ENCODE results near the gene MARCO. TPM values are rescaled to one million over a fixed set of nuclear protein-coding genes. Genes with fewer than 3 reads are reported as not detected.
"Not testable (repeated sequence)": the region's sequence is repeated elsewhere in the genome, so short reads cannot be mapped to it uniquely, and the experiment has no call there.

The MARCO gene
- total RNA-seq, 2 donors from 2014 or later = 0.57 TPM; not detected in 1

DNA sequence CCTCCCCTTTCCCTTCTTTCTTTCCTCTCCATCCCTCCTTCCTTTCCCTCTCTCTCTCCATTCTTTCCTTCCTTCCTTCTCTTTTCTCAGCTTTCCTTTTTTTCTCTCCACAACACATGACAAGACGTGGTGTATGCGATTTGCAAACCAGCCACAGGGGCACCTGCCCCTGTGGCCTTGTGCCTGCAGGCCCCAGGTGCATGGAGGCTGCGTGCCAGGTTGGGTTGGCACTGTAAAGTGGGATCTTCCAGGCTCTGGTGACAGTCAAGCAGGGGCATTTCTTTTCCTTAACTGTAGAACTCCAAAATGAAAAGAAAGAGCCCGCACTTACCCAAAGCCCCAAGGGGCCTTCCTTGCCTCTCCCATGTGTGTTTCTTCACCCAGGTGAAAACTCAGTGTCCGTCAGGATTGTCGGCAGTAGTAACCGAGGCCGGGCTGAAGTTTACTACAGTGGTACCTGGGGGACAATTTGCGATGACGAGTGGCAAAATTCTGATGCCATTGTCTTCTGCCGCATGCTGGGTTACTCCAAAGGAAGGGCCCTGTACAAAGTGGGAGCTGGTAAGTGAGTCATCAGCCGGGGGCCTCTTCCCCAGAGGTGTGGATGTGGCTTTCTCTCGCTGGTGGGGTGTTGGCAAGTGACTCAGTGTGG, 50.9 kb downstream of the MARCO start:
- DNase-seq (ENCODE audit: low spot score) = no peak
- 63% methylated on average over 13 of the region's 13 CpGs for WGBS
- TF ChIP-seq, protein P1, sequence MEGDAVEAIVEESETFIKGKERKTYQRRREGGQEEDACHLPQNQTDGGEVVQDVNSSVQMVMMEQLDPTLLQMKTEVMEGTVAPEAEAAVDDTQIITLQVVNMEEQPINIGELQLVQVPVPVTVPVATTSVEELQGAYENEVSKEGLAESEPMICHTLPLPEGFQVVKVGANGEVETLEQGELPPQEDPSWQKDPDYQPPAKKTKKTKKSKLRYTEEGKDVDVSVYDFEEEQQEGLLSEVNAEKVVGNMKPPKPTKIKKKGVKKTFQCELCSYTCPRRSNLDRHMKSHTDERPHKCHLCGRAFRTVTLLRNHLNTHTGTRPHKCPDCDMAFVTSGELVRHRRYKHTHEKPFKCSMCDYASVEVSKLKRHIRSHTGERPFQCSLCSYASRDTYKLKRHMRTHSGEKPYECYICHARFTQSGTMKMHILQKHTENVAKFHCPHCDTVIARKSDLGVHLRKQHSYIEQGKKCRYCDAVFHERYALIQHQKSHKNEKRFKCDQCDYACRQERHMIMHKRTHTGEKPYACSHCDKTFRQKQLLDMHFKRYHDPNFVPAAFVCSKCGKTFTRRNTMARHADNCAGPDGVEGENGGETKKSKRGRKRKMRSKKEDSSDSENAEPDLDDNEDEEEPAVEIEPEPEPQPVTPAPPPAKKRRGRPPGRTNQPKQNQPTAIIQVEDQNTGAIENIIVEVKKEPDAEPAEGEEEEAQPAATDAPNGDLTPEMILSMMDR (IDR thresholded peaks at IDR 0.05) = no peak
- no peak for TF ChIP-seq POLR2A (IDR thresholded peaks at IDR 0.05)
- no peak for TF ChIP-seq POLR2AphosphoS5 (IDR thresholded peaks at IDR 0.05)
- Histone ChIP-seq H3K4me3 (no peak overlapping the region), H3K4me1 (replicated peaks) (no peaks in the 10 kb centered on the region), H3K27ac (no peak overlapping the region), H3K27me3 (replicated peaks; ENCODE audit: insufficient read depth) (no peaks in the 10 kb centered on the region), H3K9me3 (no peaks in the 10 kb centered on the region), H3K36me3 (no peaks in the 10 kb centered on the region)
- intact Hi-C loops (cut with DNase I) = no loop called here

DNA sequence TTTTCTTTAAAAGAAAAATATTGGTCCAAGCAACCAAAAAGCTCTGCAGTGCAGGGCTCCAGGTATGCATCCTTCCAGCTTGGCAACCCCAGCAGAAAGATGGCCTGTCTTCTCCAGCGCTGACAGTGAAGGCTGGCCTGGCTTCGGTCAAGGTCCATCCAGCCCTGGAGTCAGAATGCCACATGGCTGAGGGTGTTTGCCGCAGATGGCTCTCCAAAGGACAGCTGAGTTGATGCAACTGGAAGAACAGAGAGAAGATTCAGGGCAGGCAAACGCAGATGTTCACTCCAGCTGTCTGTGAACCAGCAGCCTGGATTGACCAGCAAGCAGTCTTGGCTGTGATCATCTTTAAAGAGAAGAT, 51.4 kb downstream of the MARCO start:
- no peak overlapping the region for H3K4me3 ChIP-seq
- no peak for DNase-seq (ENCODE audit: low spot score)
- H3K27ac ChIP-seq = no peak overlapping the region
- no peaks in the 10 kb centered on the region for H3K36me3 ChIP-seq
- no peaks in the 10 kb centered on the region for H3K4me1 ChIP-seq (replicated peaks)
- intact Hi-C loops (cut with DNase I) = no loop called here
- no peaks in the 10 kb centered on the region for H3K9me3 ChIP-seq
- WGBS = 93% methylated on average over 4 of the region's 4 CpGs
- H3K27me3 ChIP-seq (replicated peaks; ENCODE audit: insufficient read depth) = no peaks in the 10 kb centered on the region
- TF ChIP-seq, protein P1 (IDR thresholded peaks at IDR 0.05) = no peak
- TF ChIP-seq POLR2AphosphoS5 (IDR thresholded peaks at IDR 0.05) (no peak), POLR2A (IDR thresholded peaks at IDR 0.05) (no peak)

DNA sequence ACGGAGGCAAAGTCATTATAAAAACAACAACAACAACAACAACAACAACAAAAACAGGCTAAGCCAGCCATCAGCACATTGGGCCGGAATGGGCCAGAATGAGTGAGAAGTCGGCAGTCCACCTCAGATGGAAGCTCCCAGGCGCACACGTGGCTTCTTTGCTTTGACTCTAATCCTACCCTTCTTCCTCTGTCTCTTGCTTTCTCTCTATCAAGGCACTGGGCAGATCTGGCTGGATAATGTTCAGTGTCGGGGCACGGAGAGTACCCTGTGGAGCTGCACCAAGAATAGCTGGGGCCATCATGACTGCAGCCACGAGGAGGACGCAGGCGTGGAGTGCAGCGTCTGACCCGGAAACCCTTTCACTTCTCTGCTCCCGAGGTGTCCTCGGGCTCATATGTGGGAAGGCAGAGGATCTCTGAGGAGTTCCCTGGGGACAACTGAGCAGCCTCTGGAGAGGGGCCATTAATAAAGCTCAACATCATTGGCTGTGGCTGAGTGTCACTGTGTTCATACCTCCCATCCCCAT, 52.2 kb downstream of the MARCO start:
- no peak overlapping the region for H3K27ac ChIP-seq
- intact Hi-C loops (cut with DNase I) = no loop called here
- no peaks in the 10 kb centered on the region for H3K9me3 ChIP-seq
- no peaks in the 10 kb centered on the region for H3K36me3 ChIP-seq
- TF ChIP-seq POLR2A (IDR thresholded peaks at IDR 0.05) = no peak
- TF ChIP-seq, protein P1 (IDR thresholded peaks at IDR 0.05) = no peak
- no peak for TF ChIP-seq POLR2AphosphoS5 (IDR thresholded peaks at IDR 0.05)
- DNase-seq (ENCODE audit: low spot score) = no peak
- no peaks in the 10 kb centered on the region for H3K27me3 ChIP-seq (replicated peaks; ENCODE audit: insufficient read depth)
- 80% methylated on average over 14 of the region's 14 CpGs for WGBS
- no peak overlapping the region for H3K4me3 ChIP-seq
- no peaks in the 10 kb centered on the region for H3K4me1 ChIP-seq (replicated peaks)

DNA sequence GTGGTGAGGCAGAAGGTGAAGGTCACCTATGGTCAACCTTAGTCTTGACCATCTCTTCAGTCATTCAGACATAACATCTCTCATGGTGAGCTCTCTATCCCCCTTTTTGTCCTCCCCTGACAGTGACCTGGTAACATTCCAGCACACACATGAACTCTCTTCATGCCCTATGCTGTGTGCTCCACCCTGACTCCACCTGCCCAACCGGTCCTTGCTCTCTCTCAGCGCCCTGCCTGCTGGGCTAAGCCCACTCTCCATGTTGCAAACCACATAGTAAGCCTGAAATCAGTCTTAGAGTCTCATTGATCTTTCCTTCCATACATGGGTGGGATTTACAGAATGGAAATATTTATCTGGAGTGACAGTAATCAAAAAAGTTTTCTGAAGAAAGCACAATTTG, 52.8 kb downstream of the MARCO start:
- Histone ChIP-seq H3K4me3 (no peak overlapping the region), H3K27ac (no peak overlapping the region), H3K36me3 (no peaks in the 10 kb centered on the region), H3K9me3 (no peaks in the 10 kb centered on the region), H3K4me1 (replicated peaks) (no peaks in the 10 kb centered on the region), H3K27me3 (replicated peaks; ENCODE audit: insufficient read depth) (no peaks in the 10 kb centered on the region)
- 79% methylated on average over 2 of the region's 2 CpGs for WGBS
- intact Hi-C loops (cut with DNase I) = no loop called here
- TF ChIP-seq POLR2A (IDR thresholded peaks at IDR 0.05) (no peak), POLR2AphosphoS5 (IDR thresholded peaks at IDR 0.05) (no peak)
- TF ChIP-seq, protein P1 (IDR thresholded peaks at IDR 0.05) = no peak
- no peak for DNase-seq (ENCODE audit: low spot score)

DNA sequence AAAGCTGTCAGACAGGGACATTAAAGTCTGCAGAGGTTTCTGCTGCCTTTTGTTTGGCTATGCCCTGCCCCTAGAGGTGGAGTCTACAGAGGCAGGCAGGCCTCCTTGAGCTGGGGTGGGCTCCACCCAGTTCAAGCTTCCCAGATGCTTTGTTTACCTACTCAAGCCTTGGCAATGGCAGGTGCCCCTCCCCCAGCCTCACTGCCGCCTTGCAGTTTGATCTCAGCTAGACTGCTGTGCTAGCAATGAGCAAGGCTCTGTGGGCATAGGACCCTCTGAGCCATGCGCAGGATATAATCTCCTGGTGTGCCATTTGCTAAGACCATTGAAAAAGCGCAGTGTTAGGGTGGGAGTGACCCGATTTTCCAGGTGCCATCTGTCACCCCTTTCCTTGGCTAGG, 61.9 kb downstream of the MARCO start:
- H3K9me3 ChIP-seq; H3K27ac ChIP-seq; H3K4me3 ChIP-seq; H3K27me3 ChIP-seq (replicated peaks; ENCODE audit: insufficient read depth); intact Hi-C loops (cut with DNase I); H3K4me1 ChIP-seq (replicated peaks); DNase-seq (ENCODE audit: low spot score); H3K36me3 ChIP-seq: not testable (repeated sequence)
- 98% methylated on average over 4 of the region's 4 CpGs for WGBS

All from prostate gland (tissue), 2 donors.